GM23338 (cell line): ENCODE measurements around the gene NUP98. TPM values are rescaled to one million over a fixed set of nuclear protein-coding genes. Genes with fewer than 3 reads are reported as not detected.

Experiments used
- ATAC-seq: fragments of 200-7000 bp; cut with Tn5 transposase; 3 replicates; pipeline ENCODE4 v1.9.1; 2020
- DNase-seq: peaks from one replicate; pipeline ENCODE4 v3.0.0-alpha.2; 2015; ENCODE audit warnings: low spot score
- H2AFZ ChIP-seq: fragments of 200-600 bp; sonication (generic); 2 replicates; pipeline ENCODE4 v1.8.0; 2016; ENCODE audit warnings: antibody characterized with exemption, mild to moderate bottlenecking, moderate library complexity
- H3F3A ChIP-seq: fragments of 200-600 bp; sonication (generic); replicated peaks from 2 replicates; pipeline ENCODE4 v1.8.0; 2017; ENCODE audit warnings: antibody characterized with exemption, mixed run types, low read depth
- H3K27ac ChIP-seq: fragments of 200-600 bp; sonication (generic); 2 replicates; pipeline ENCODE4 v1.6.1; 2016; ENCODE audit warnings: low read depth
- H3K27me3 ChIP-seq: fragments of 200-600 bp; sonication (generic); 2 replicates; pipeline ENCODE4 v1.8.0; 2016; ENCODE audit warnings: mild to moderate bottlenecking, mixed run types, moderate library complexity; ENCODE audit not compliant: insufficient read depth
- H3K36me3 ChIP-seq: fragments of 200-600 bp; sonication (generic); 2 replicates; pipeline ENCODE4 v1.8.0; 2016; ENCODE audit warnings: mild to moderate bottlenecking; ENCODE audit not compliant: insufficient read depth
- H3K4me1 ChIP-seq: fragments of 200-600 bp; sonication (generic); 2 replicates; pipeline ENCODE4 v1.8.0; 2016; ENCODE audit warnings: mild to moderate bottlenecking, moderate library complexity; ENCODE audit not compliant: insufficient read depth
- H3K4me2 ChIP-seq: fragments of 200-600 bp; sonication (generic); 2 replicates; pipeline ENCODE4 v1.7.1; 2017; ENCODE audit warnings: mixed run types
- H3K4me3 ChIP-seq: fragments of 200-600 bp; sonication (generic); 2 replicates; pipeline ENCODE4 v1.6.1; 2016; ENCODE audit warnings: mixed run types
- H3K79me2 ChIP-seq: fragments of 200-600 bp; sonication (generic); replicated peaks from 2 replicates; pipeline ENCODE4 v1.8.0; 2017; ENCODE audit warnings: mild to moderate bottlenecking; ENCODE audit not compliant: insufficient read depth
- H3K9me2 ChIP-seq: fragments of 200-600 bp; sonication (generic); 2 replicates; pipeline ENCODE4 v1.8.0; 2017; ENCODE audit not compliant: insufficient read depth
- H4K20me1 ChIP-seq: fragments of 200-600 bp; sonication (generic); replicated peaks from 2 replicates; pipeline ENCODE4 v1.8.0; 2017; ENCODE audit warnings: mild to moderate bottlenecking; ENCODE audit not compliant: insufficient read depth
- H3K27ac Mint-ChIP-seq: 2 replicates; pipeline ENCODE4 v1.8.0; 2020; ENCODE audit warnings: inconsistent platforms, mild to moderate bottlenecking, moderate library complexity, mixed read lengths
- H3K27me3 Mint-ChIP-seq: 3 replicates; pipeline ENCODE4 v1.8.0; 2022; ENCODE audit warnings: low read depth, mild to moderate bottlenecking, moderate library complexity, mixed read lengths, inconsistent platforms; ENCODE audit not compliant: insufficient read depth, poor library complexity
- H3K36me3 Mint-ChIP-seq: 3 replicates; pipeline ENCODE4 v1.8.0; 2021; ENCODE audit warnings: low read depth, mild to moderate bottlenecking, inconsistent platforms, moderate library complexity, mixed read lengths
- H3K4me1 Mint-ChIP-seq: 3 replicates; pipeline ENCODE4 v1.8.0; 2020; ENCODE audit warnings: mild to moderate bottlenecking, inconsistent platforms, mixed read lengths
- H3K4me3 Mint-ChIP-seq: 3 replicates; pipeline ENCODE4 v1.8.0; 2021; ENCODE audit warnings: moderate library complexity, mild to moderate bottlenecking, inconsistent platforms, mixed read lengths
- H3K9me3 Mint-ChIP-seq: 3 replicates; pipeline ENCODE4 v1.8.0; 2020; ENCODE audit warnings: moderate library complexity, mild to moderate bottlenecking, inconsistent platforms, mixed read lengths
- CREB1 ChIP-seq: fragments of 250-450 bp; sonication (Bioruptor Pico); IDR thresholded peaks from 2 replicates; pipeline ENCODE4 v1.5.0; 2020; ENCODE audit warnings: low read depth, mild to moderate bottlenecking, moderate library complexity
- CTCF ChIP-seq, 2 experiments: fragments of 200-600 bp in 1 of 2; sonication (generic) in 1 of 2; conservative IDR thresholded peaks; 2 replicates each; pipeline versions ENCODE4 v1.5.1 to v1.6.1; 2016 to 2017; ENCODE audit warnings: antibody characterized with exemption in 2 of 2, low read depth in 2 of 2, mild to moderate bottlenecking in 2 of 2, moderate library complexity in 1 of 2
- EZH2 ChIP-seq: fragments of 200-600 bp; sonication (generic); IDR thresholded peaks from one replicate; pipeline ENCODE4 v1.8.0; 2017; ENCODE audit warnings: antibody characterized with exemption, mild to moderate bottlenecking, low read depth; ENCODE audit not compliant: unreplicated experiment
- EZH2phosphoT487 ChIP-seq: fragments of 200-600 bp; sonication (generic); IDR thresholded peaks from one replicate; pipeline ENCODE4 v1.8.1; 2018; ENCODE audit warnings: antibody characterized with exemption; ENCODE audit not compliant: unreplicated experiment
- JUNB ChIP-seq: IDR thresholded peaks from one replicate; pipeline ENCODE4 v1.6.1; 2016; ENCODE audit warnings: antibody characterized with exemption; ENCODE audit not compliant: unreplicated experiment
- POLR2AphosphoS5 ChIP-seq: IDR thresholded peaks from 2 replicates; pipeline ENCODE4 v1.6.1; 2016; ENCODE audit warnings: antibody characterized with exemption, low read depth
- REST ChIP-seq: IDR thresholded peaks from one replicate; pipeline ENCODE4 v1.6.1; 2018; ENCODE audit warnings: antibody characterized with exemption; ENCODE audit not compliant: unreplicated experiment
- STAT1 ChIP-seq: IDR thresholded peaks from one replicate; pipeline ENCODE4 v1.6.1; 2016; ENCODE audit warnings: antibody characterized with exemption; ENCODE audit not compliant: unreplicated experiment
- ZNF114 ChIP-seq: fragments of 250-450 bp; sonication (Bioruptor Pico); IDR thresholded peaks from 2 replicates; pipeline ENCODE4 v1.5.0; 2020; ENCODE audit warnings: mild to moderate bottlenecking, moderate library complexity
- ZNF331 ChIP-seq: fragments of 250-450 bp; sonication (Bioruptor Pico); IDR thresholded peaks from 2 replicates; pipeline ENCODE4 v1.5.0; 2020; ENCODE audit warnings: low read depth, mild to moderate bottlenecking, moderate library complexity
- ZNF462 ChIP-seq: fragments of 250-450 bp; sonication (Bioruptor Pico); IDR thresholded peaks from 2 replicates; pipeline ENCODE4 v1.5.0; 2020; ENCODE audit warnings: mild to moderate bottlenecking, moderate library complexity
- polyA plus RNA-seq: library from polyadenylated mRNA; unstranded; fragments of >200 nt; fragmentation: Nextera tagmentation; extraction: Ambion mirVana; gene quantifications from 2 replicates; pipeline ENCODE4 v1.2.1, GENCODE V29; 2016
- total RNA-seq: library from RNA; depleted of rRNA; stranded (reverse); fragments of >200 nt; shearing (Covaris generic); gene quantifications from 2 replicates; pipeline ENCODE4 v1.2.3, GENCODE V29; 2014

Gene NUP98
- total and polyA plus RNA-seq, 2 experiments from 2014 or later, result 23.9 to 174 TPM

GRCh38 chr11:3796801-3797328, 489 bp downstream of the NUP98 start (continued):
- TF ChIP-seq CTCF (conservative IDR thresholded peaks at IDR 0.05; ENCODE audit: low read depth in 2 of 2) (no peak), ZNF331 (CRISPR knock-in tag) (no peak), POLR2AphosphoS5 (no peak), CREB1 (CRISPR knock-in tag) (no peak)

- DNase-seq (peak; percentile 5), ATAC-seq (no peak)
- peak overlapping the region; percentile 98 for H3K4me3 Mint-ChIP-seq
- H3K9me3 Mint-ChIP-seq, result no peaks in the 10 kb centered on the region; the same call in 2 of the 3 replicates
- Histone ChIP-seq H4K20me1 (peaks cover 46% of the 10 kb centered on the region), H3K4me2 (peak overlapping the region; percentile 94), H3F3A (peaks cover 8% of the 10 kb centered on the region; the same call in 1 of the 2 replicates), H3K36me3 (peaks cover 22% of the 10 kb centered on the region), H3K27ac (no peak overlapping the region), H3K4me1 (peaks cover 12% of the 10 kb centered on the region; the same call in 1 of the 2 replicates), H3K79me2 (peaks cover 59% of the 10 kb centered on the region), H3K9me2 (no peaks in the 10 kb centered on the region), H2AFZ (no peak overlapping the region), H3K27me3 (no peaks in the 10 kb centered on the region), H3K4me3 (peak overlapping the region; percentile 89)
- H3K27me3 Mint-ChIP-seq, result peaks cover 7% of the 10 kb centered on the region
- H3K4me1 Mint-ChIP-seq, result peaks cover 16% of the 10 kb centered on the region; the same call in 2 of the 3 replicates
- H3K27ac Mint-ChIP-seq, result peak overlapping the region; percentile 89
- H3K36me3 Mint-ChIP-seq, result peaks cover 32% of the 10 kb centered on the region
- TF ChIP-seq EZH2 (no peak), CTCF (conservative IDR thresholded peaks at IDR 0.05; ENCODE audit: low read depth in 2 of 2) (no peak), STAT1 (no peak), ZNF114 (CRISPR knock-in tag) (no peak), REST (no peak), EZH2phosphoT487 (no peak), ZNF462 (CRISPR knock-in tag) (no peak), JUNB (no peak), POLR2AphosphoS5 (no peak)
Observed at GRCh38 chr11:3796346-3796745, 1.0 kb downstream of the NUP98 start.
